Gastrocnemius medialis (tissue), 4 donors: ENCODE results near the gene UGP2. TPM values are rescaled to one million over a fixed set of nuclear protein-coding genes. Genes with fewer than 3 reads are reported as not detected.

ENCODE experiments used
- ATAC-seq, 2 donors: fragments of 150-250 bp; one replicate each; pipeline ENCODE4 v1.9.1; 2016
- DNase-seq, 2 donors: peaks; one replicate each; pipeline ENCODE4 v3.0.0-alpha.2; 2019
- H3K27ac ChIP-seq, 4 donors: fragments of 200-600 bp; sonication (generic); 1 replicate in 1 of 4; 2 replicates in 3 of 4; pipeline ENCODE4 v1.5.1; 2016 to 2018; ENCODE audit warnings: mild to moderate bottlenecking in 2 of 4, moderate library complexity in 1 of 4
- H3K27me3 ChIP-seq, 3 donors: fragments of 200-600 bp; sonication (generic) in 2 of 3; 1 replicate in 1 of 3; 2 replicates in 2 of 3; pipeline versions ENCODE4 v1.5.1 to v1.6.0; 2016 to 2019; ENCODE audit warnings: mild to moderate bottlenecking in 1 of 3, moderate library complexity in 1 of 3
- H3K36me3 ChIP-seq, 2 donors: fragments of 200-600 bp; sonication (generic) in 1 of 2; one replicate each; pipeline ENCODE4 v1.5.1; 2017 to 2018
- H3K4me1 ChIP-seq, 2 donors: fragments of 200-600 bp; sonication (generic) in 1 of 2; one replicate each; pipeline ENCODE4 v1.5.1; 2016 to 2017; ENCODE audit warnings: mild to moderate bottlenecking in 2 of 2
- H3K4me3 ChIP-seq, 4 donors: fragments of 200-600 bp; sonication (generic) in 3 of 4; 1 replicate in 1 of 4; 2 replicates in 3 of 4; pipeline ENCODE4 v1.5.1; 2016 to 2019; ENCODE audit warnings: mild to moderate bottlenecking in 2 of 4
- H3K9me3 ChIP-seq, 3 donors: fragments of 200-600 bp; sonication (generic) in 2 of 3; 1 replicate in 1 of 3; 2 replicates in 2 of 3; pipeline ENCODE4 v1.5.1; 2016 to 2019
- CTCF ChIP-seq, 5 experiments: fragments of 450-650 bp in 3 of 5; fragments of 200-600 bp in 2 of 5; sonication (generic) in 2 of 5; IDR thresholded peaks in 4 of 5; conservative IDR thresholded peaks in 1 of 5; 1 replicate in 4 of 5; 2 replicates in 1 of 5; pipeline ENCODE4 v1.5.1; 2016 to 2019; ENCODE audit warnings: antibody characterized with exemption in 5 of 5, mild to moderate bottlenecking in 3 of 5, moderate library complexity in 3 of 5
- POLR2A ChIP-seq, 2 donors: fragments of 450-650 bp; IDR thresholded peaks; one replicate each; pipeline ENCODE4 v1.6.1; 2017; ENCODE audit warnings: antibody characterized with exemption in 2 of 2, mild to moderate bottlenecking in 2 of 2, moderate library complexity in 2 of 2
- in situ Hi-C, 4 donors: fragments of 200-750 bp; cut with MboI; loops; one replicate each; pipeline versions ENCODE4 v1.15.0 to v1.8.0; 2017; ENCODE audit warnings: low sequenced_read_pairs in 4 of 4
- intact Hi-C: fragments of 100-400 bp; cut with DNase I; formaldehyde crosslinking; loops from one replicate; pipeline ENCODE4 v1.15.1; 2023; ENCODE audit warnings: low total_unique reads
- total RNA-seq, 4 donors: library from RNA; depleted of rRNA; stranded (reverse); fragments of >200 nt; gene quantifications; one replicate each; pipeline versions ENCODE4 v1.1.0 to v1.2.3, GENCODE V29; 2016

The UGP2 gene
- total RNA-seq, 4 donors from 2014 or later: 398 to 784 (median 580) TPM

GRCh38 chr2:63814114-63814513 lies 27.6 kb upstream of the UGP2 start:
- in situ Hi-C loops (no loop called here), intact Hi-C loops (no loop called here)
- H3K9me3 ChIP-seq: no peaks in the 10 kb centered on the region

GRCh38 chr2:63817382-63817781 lies 24.3 kb upstream of the UGP2 start:
- Histone ChIP-seq H3K27me3 (no peaks in the 10 kb centered on the region), H3K9me3 (no peaks in the 10 kb centered on the region), H3K36me3 (peaks cover 0 to 6% of the 10 kb centered on the region in 2 donors), H3K4me1 (peaks cover 39 to 40% of the 10 kb centered on the region in 2 donors), H3K27ac (peak overlapping the region in 1 of 4 donors; percentile 8), H3K4me3 (no peak overlapping the region)
- in situ Hi-C loops (no loop called here), intact Hi-C loops (no loop called here)
- TF ChIP-seq POLR2A (IDR thresholded peaks at IDR 0.05) (no peak), CTCF (IDR thresholded peaks at IDR 0.05 in 4 of 5, conservative IDR thresholded peaks at IDR 0.05 in 1 of 5) (no peak)
- ATAC-seq (no peak), DNase-seq (no peak)

More at GRCh38 chr2:63814114-63814513, 27.6 kb upstream of the UGP2 start:
- peaks cover 0 to 6% of the 10 kb centered on the region in 2 donors for H3K36me3 ChIP-seq
- no peak for DNase-seq
- ATAC-seq: no peak
- H3K27ac ChIP-seq: no peak overlapping the region
- H3K4me1 ChIP-seq: peaks cover 14% of the 10 kb centered on the region in 2 donors
- H3K27me3 ChIP-seq: no peaks in the 10 kb centered on the region
- H3K4me3 ChIP-seq: no peak overlapping the region
- TF ChIP-seq POLR2A (IDR thresholded peaks at IDR 0.05) (no peak), CTCF (IDR thresholded peaks at IDR 0.05 in 4 of 5, conservative IDR thresholded peaks at IDR 0.05 in 1 of 5) (no peak)

GRCh38 chr2:63818271-63818670 lies 23.4 kb upstream of the UGP2 start:
- Histone ChIP-seq H3K27me3 (no peaks in the 10 kb centered on the region), H3K4me3 (no peak overlapping the region), H3K9me3 (no peaks in the 10 kb centered on the region), H3K27ac (peak overlapping the region in 2 of 4 donors; percentile 22 to 75), H3K36me3 (peaks cover 0 to 4% of the 10 kb centered on the region in 2 donors), H3K4me1 (peaks cover 39 to 40% of the 10 kb centered on the region in 2 donors)
- TF ChIP-seq CTCF (IDR thresholded peaks at IDR 0.05 in 4 of 5, conservative IDR thresholded peaks at IDR 0.05 in 1 of 5) (no peak), POLR2A (IDR thresholded peaks at IDR 0.05) (no peak)
- DNase-seq: no peak
- in situ Hi-C loops (no loop called here), intact Hi-C loops (no loop called here)
- no peak for ATAC-seq

- in situ Hi-C loops: no loop called here
- no peak overlapping the region for H3K4me3 ChIP-seq
- H3K27ac ChIP-seq: peak overlapping the region; percentile 29 to 75 (median 62)
- TF ChIP-seq CTCF (IDR thresholded peaks at IDR 0.05 in 4 of 5, conservative IDR thresholded peaks at IDR 0.05 in 1 of 5): no peak
- no peak for TF ChIP-seq POLR2A (IDR thresholded peaks at IDR 0.05)
- intact Hi-C loops: no loop called here
- H3K4me1 ChIP-seq: peaks cover 39 to 40% of the 10 kb centered on the region in 2 donors
- H3K27me3 ChIP-seq: no peaks in the 10 kb centered on the region
- no peak for ATAC-seq
- no peaks in the 10 kb centered on the region for H3K9me3 ChIP-seq
- DNase-seq: no peak
- no peaks in the 10 kb centered on the region for H3K36me3 ChIP-seq
Observed at GRCh38 chr2:63819256-63819655, 22.4 kb upstream of the UGP2 start.
